EH (cell line): ENCODE data around the gene RAB6B.

ENCODE experiments used
- DNase-seq: peaks from one replicate; pipeline ENCODE4 v3.0.0-alpha.2; 2015; ENCODE audit warnings: low read depth

RAB6B gene

GRCh38 chr3:133880886-133881455 lies 14.7 kb downstream of the RAB6B start:
- no peak for DNase-seq

GRCh38 chr3:133880287-133880686 lies 15.4 kb downstream of the RAB6B start:
- no peak for DNase-seq

GRCh38 chr3:133878518-133878917 lies 17.2 kb downstream of the RAB6B start:
- DNase-seq = no peak

- no peak for DNase-seq
Measured at GRCh38 chr3:133877221-133877620, 18.5 kb downstream of the RAB6B start.

GRCh38 chr3:133874761-133875438 lies 20.8 kb downstream of the RAB6B start:
- no peak for DNase-seq

GRCh38 chr3:133874344-133874743 lies 21.3 kb downstream of the RAB6B start:
- DNase-seq = no peak

GRCh38 chr3:133872781-133873180 lies 22.9 kb downstream of the RAB6B start:
- DNase-seq = no peak

GRCh38 chr3:133872161-133872560 lies 23.5 kb downstream of the RAB6B start:
- no peak for DNase-seq

GRCh38 chr3:133871368-133872090 lies 24.2 kb downstream of the RAB6B start:
- no peak for DNase-seq

- no peak for DNase-seq
Measured at GRCh38 chr3:133870822-133871221, 24.9 kb downstream of the RAB6B start.

- no peak for DNase-seq
Measured at GRCh38 chr3:133869586-133869985, 26.1 kb downstream of the RAB6B start.

GRCh38 chr3:133868758-133869475 lies 26.8 kb downstream of the RAB6B start:
- no peak for DNase-seq

- no peak for DNase-seq
Measured at GRCh38 chr3:133868186-133868585, 27.5 kb downstream of the RAB6B start.

- no peak for DNase-seq
Measured at GRCh38 chr3:133866141-133866540, 29.5 kb downstream of the RAB6B start.

GRCh38 chr3:133865136-133865855 lies 30.4 kb downstream of the RAB6B start:
- DNase-seq = no peak

- DNase-seq = no peak
Measured at GRCh38 chr3:133864616-133865015, 31.1 kb downstream of the RAB6B start.

- DNase-seq = no peak
Measured at GRCh38 chr3:133863911-133864310, 31.8 kb downstream of the RAB6B start.

GRCh38 chr3:133862161-133862560 lies 33.5 kb downstream of the RAB6B start:
- no peak for DNase-seq

- DNase-seq = no peak
Measured at GRCh38 chr3:133860519-133860918, 35.2 kb downstream of the RAB6B start.

GRCh38 chr3:133859381-133860234 lies 36.1 kb downstream of the RAB6B start:
- DNase-seq = no peak

- no peak for DNase-seq
Measured at GRCh38 chr3:133857767-133858166, 37.9 kb downstream of the RAB6B start.
